Dedifferentiated amniotic fluid mesenchymal stem cell (primary cell): ENCODE results near the gene RNF213.

ENCODE experiments used
- DNase-seq: peaks from one replicate; pipeline ENCODE4 v3.0.0-alpha.2; 2016; ENCODE audit errors: extremely low spot score

Gene RNF213

GRCh38 chr17:80419255-80419654 lies 158.6 kb downstream of the RNF213 start:
- DNase-seq: no peak

DNA sequence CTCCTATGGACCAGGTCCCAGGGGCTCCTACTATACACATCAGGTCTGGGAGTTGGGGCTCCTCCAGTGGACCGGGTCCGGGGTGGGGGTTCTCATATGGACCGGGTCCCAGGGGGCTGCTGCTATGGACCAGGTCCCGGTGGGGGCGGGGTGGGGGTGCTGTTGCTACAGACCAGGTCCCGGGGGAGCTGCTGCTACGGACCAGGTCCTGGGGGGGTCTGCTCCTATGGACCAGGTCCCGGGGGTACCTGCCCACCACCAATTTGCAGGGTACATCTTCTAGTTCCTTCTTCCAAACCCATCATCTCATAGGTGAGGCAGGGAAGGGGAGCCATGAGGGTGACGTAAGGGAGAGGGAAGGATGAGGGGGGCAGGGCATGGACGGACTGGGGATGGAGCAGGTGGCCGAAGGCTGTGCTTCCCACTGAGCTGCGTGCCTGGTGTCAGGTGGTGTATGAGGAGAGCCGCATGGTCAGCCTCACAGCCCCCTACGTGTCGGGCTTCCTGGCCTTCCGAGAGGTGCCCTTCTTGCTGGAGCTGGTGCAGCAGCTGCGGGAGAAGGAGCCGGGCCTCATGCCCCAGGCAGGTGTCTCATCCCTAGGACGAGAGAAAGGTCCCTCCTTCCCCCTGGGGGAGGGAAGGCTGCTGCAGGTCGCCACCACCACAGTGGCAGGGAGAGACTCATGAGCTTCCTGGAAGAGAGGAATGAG lies 160.9 kb downstream of the RNF213 start:
- DNase-seq: no peak

- no peak for DNase-seq
These were observed 161.6 kb downstream of the RNF213 start for GRCh38 chr17:80422276-80422675.

- DNase-seq: no peak
These were observed 162.3 kb downstream of the RNF213 start for GRCh38 chr17:80422981-80423380.

- no peak for DNase-seq
These were observed 163.0 kb downstream of the RNF213 start for GRCh38 chr17:80423536-80424225.

GRCh38 chr17:80424261-80424660 lies 163.6 kb downstream of the RNF213 start:
- no peak for DNase-seq

DNA sequence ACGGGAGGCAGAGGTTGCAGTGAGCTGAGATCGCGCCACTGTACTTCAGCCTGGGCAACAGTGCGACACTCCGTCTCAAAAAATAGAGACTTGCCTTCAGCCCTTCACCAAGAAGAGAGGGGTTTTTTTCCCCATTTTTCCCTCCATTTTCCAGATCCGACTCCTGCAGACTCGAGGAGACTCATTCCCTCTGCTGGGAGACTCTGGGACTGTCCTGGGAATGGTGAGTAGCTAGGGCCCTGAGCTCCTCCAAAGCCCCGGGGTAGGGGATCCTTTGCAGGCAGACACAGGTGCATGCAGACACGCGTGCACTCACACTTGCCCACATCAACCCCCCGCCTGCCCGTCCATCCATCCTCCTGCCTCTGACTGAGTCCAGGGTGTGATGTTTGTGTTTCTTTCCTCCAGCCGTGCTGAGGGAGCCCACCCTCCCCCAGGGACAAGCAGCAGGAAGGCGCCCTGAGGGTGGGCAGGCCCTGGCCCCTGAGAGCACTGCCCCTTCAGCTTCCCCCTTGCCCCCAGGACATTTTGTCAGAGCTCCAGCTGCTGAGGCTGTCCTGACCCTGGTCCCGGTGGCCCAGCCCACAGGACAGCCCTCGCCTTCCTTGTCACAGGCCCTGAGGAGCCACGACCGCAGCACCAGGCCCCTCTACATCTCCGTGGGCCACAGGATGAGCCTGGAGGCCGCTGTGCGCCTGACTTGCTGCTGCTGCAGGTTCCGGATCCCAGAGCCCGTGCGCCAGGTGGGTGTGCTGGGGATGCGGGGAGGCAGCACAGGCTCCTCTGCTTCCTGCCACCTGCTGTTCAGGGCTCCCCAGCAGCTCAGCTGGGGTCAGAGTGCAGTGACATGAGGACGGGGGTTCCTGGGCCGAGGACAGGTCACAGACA lies 164.5 kb downstream of the RNF213 start:
- DNase-seq: no peak

DNA sequence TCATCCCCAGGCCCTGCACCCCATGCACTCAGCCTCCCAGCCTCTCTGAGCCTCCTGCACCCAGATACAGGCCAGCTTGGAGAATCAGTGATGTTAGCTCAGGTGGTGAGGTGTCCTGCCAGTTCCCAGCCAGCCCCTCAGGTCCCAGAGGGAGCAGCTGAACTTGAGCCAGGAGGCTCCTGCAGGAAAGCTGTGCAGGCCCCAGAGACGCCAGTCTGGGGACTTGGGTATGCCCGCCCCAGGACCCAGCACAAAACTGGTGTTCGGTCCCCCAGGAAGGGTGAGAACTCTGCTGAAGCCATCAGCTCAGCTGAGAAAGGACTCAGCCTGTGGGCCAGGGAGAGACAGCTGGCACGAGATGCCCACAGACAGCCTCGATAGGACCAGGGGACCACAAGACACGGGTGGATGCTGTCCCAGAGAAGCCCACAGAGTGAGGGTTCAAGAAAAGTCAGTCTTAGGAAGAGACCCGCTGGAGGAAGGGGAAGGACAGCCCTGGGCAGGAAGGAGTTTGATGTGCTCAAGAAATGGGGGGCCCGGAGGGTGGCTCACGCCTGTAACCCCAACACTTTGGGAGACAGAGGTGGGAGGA lies 165.3 kb downstream of the RNF213 start:
- no peak for DNase-seq

DNA sequence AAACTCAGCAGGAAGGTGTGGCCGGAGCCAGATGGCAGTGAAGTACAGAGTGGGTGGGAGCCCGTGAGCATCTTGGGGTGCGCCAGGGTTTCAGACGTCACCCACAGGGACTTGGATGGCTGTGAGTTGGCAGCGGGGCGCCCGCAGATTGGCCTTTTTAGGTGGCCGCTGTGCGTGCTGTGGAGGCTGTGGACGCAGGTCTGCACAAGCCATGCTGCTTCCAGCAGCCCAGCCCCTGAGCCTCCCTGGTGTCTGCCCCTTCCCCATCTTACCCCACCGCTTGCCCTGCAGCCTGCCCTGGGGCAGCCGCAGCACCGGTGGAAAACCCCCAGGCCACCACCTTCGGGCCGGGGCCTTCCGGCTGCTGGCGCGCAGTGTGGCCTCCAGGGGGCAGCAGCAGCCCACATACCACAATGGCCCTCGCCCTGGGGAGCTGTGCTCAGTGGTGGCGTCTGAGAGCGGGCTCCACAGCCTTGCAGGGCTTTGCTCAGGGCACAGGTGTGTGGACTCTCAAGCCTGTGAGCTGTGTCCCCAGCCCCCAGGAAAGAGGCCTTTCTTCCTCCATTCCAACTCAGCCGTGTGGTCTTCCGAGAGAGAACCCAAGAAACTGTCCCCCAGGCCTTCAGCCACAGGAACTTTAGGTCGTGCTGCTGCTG lies 166.1 kb downstream of the RNF213 start:
- no peak for DNase-seq

- DNase-seq: no peak
These were observed 167.0 kb downstream of the RNF213 start for GRCh38 chr17:80427366-80428282.

GRCh38 chr17:80428363-80428762 lies 167.7 kb downstream of the RNF213 start:
- no peak for DNase-seq

DNA sequence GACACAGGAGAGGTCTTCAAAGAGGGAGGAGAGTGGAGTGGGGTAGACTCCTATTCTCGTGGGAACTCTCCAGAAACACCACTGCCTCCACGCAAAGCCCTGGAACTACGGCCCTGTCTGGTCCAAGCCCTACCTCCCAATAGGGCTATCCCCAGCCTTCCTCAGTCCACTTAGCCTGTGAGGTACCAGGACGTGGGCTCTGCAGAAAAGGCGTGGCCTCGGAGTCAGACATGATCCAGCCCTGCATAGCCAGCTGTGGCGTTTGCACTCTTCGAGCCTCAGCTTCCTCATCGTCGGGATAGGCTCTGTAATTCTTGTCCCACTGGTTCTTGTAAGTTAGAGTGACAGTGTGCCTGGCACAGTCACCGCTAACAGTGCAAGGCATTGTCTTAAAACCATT lies 168.1 kb downstream of the RNF213 start:
- DNase-seq: no peak

- no peak for DNase-seq
These were observed 169.0 kb downstream of the RNF213 start for GRCh38 chr17:80429356-80430275.

GRCh38 chr17:80430446-80431245 lies 170.0 kb downstream of the RNF213 start:
- no peak for DNase-seq

- no peak for DNase-seq
These were observed 170.9 kb downstream of the RNF213 start for GRCh38 chr17:80431246-80432195.

DNA sequence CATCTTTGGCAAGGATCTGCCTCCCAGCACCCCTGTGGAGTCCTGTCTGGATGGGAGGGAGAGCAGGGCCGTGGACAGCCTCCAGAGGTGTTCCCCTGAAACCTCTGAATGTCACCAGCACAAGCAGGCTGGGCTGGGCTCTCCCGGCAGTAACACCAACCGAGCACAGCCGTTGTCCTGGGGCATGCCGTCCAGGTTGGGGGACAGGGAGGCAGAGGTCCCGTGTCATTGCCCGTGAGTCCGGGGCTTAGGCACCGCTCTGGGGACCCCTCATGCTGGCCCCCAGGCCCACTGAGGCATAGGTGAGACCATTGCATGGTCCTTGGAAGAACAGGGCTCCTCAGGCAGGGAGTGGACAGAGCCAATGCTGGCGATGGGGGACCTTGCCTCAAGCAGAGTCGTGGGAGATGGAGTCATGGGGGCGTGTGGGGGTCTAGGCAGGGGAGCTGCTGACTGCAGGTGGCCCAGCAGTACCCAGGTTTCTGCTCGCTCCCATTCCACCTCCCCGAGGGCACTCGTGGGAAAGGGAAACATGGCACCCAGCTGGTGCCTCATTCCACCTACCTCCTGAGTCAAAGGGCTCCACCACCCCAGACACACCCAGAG lies 171.8 kb downstream of the RNF213 start:
- DNase-seq: no peak

DNA sequence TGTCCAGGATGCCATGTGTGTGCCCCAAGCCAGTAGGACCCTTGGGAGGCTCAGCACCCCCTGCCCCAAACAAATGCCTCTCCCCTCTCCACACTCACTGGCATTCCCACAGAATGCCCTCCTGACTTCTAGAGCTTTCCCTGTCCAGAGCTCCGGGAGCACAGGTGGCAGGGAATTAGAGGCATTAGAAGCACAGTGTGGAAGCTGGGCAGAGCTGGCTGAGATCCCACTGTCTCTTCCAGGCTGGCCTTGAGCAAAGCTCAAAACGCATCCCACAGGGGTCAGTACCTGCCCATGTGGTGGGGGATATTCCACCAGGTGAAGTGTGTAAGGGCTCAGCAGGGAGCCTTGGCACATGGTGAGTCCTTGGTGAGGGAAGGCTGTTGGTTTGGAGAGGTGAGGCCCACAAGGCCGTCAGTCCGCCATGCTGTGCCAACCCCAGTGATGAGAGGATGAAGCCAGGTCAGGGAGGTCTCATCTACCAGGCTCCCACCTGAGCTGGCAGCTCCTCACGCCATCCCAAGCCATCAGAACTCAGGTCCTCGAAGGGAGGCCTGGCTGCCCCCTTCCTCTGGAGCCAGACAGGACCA lies 172.4 kb downstream of the RNF213 start:
- DNase-seq: no peak
